ENCODE measurements around the gene CAMSAP1.

CAMSAP1 gene

GRCh38 chr9:135789838-135790291 is 117.5 kb downstream of the CAMSAP1 start:
- DNase-seq: no peak

DNA sequence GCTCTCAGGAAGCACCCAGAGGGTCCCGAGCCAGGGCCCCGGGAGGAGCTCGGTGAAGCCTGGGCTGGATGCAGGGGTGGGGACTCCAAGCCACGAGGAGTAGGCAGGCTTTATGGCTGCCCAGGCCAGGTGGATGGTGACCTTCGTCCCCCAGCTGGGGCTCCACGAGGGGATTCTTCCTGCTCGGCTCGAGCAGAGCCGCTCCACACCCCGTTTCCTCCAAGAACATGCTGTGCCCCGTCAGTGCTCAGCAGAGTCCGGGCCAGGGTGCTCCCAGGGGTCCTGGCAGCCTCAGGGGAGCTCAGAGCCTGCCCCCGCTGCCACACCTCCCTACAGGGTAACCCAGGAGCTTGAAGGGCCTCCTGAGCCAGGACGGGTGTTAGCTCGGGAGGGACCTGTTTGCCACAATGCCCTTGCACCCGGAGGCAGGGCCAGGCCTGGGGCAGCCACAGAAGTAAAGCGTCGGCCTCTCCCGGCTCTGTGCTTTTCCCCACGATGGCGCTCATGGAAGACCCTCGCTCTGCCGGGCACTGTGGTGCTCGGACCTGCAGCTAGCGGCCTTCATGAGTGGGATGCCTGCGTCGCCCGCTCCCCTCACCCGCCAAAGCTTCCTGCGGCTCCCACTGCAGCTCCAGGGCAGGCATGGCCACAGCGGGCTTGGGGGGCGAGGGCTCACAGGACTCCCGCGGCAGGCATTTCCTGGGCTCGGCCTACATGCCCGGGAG is 118.6 kb downstream of the CAMSAP1 start:
- no peak for DNase-seq

DNA sequence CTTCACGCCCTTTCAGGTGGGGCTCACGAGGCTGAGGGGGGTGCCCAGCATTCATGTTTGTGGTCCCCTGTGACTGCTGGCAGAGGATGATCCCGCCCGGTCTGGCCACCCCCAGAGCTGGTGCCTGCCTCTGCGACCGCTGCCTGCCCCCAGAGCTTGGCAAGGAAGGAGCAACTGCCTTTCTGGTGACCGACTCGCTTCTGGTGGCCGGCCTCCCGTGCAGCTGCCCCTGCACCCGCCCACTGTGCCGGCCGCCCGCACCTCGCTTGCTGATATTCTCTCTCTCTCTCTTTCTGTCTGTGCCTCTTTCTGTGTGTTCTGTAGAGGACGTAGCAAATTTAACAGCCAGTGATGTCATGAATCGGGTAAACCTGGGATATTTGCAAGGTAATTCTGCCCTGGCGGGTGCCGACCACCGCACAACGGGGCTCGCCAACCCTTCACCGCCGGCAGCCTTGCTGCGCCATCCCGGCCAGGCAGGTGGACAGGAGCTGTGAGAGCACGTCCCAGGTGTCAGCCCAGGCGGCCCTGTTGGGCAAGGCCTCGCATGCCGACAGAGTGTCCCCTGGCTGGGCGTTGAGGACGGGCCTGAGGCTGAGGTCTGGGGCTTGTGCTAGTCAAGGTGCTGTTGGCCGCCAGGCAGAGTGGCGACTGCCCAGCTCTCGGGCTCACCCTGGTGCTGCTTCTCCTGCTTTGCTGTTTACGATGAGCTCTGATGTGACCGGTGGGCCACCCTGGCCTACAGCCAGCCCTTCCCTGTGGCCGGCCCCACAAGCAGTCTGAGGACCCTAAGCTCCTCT is 119.4 kb downstream of the CAMSAP1 start:
- no peak for DNase-seq

DNA sequence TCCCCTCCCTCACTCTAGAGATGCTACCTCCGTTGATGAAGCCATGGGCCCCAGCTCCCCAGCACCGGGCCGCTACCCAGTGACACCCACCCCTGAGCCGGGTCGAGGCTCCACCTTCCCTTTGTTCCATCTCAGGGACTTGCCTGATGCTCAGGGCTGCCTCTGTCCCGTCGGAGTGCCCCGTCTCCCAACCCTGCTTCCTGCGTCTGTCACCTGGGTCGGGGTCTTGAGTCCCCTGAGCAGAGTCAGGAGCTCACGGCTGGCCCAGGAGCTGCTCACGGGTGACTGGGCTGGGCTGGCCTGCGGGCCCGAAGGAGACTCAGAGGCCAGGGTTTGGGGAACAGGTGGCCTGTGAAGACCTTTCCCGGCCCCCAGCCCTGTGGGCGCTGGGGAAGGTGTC is 120.0 kb downstream of the CAMSAP1 start:
- no peak for DNase-seq

DNA sequence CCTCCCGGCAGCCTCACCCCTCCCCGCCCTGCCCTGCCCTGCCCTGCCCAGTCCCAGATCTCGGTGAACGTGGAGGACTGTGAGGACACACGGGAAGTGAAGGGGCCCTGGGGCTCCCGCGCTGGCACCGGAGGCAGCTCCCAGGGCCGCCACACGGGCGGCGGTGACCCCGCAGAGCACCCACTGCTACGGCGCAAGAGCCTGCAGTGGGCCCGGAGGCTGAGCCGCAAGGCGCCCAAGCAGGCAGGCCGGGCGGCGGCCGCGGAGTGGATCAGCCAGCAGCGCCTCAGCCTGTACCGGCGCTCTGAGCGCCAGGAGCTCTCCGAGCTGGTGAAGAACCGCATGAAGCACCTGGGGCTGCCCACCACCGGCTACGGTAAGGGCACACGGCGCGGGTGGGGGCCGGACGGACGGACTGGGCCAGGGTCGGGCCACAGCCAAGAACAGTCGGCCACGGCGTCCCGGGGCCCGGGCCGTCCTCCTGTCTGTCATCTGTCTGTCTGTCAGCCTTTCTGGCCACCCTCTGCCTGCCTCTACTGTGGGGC is 121.1 kb downstream of the CAMSAP1 start:
- no peak for DNase-seq

DNA sequence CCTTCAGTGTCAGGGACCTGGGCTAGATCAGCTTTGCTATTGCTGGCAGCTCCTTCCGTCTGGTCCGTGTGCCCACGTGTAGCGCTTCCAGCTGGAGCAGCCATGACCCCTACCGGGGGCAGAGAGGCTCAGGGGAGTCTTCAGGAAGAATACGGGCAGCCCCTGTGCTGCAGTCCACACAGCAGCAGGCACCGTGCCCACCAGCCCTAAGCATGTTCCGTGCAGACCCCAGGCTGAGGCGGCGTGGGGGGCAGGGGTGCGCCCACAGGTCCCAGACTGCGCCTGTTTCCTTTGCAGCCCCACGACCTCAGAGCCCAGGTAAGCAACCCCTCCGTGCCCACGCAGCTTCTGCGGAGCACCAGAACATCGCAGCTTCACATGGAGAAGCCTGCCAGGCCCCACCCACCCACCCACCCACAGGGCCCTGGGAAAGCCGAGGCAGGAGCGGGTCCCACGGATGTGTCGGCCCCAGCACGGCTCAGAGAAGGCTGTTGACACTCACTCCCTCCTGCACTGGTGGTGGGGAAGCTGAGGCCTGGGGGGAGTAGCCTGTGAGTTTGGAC is 122.3 kb downstream of the CAMSAP1 start:
- DNase-seq: no peak

GRCh38 chr9:135783540-135784245 is 123.7 kb downstream of the CAMSAP1 start:
- DNase-seq: no peak

DNA sequence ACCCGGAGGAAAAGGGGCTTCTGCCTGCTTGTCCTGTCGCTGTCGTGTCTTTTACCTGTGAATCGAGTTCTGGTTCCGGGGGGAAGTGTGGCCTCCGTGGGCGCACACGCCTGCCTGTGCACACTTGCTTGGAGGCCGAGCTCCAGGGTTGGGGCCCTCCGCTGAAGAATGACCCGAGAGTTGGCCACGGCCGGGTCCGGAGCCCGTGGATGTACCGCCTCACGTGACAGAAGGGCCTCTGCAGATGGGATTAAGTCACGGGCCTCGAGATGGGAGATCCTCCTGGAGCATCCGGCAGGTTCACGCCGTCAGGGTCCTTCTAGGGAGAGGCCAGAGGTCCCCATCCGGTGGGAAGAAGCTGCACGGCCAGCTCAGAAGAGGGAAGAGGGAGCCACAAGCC is 124.4 kb downstream of the CAMSAP1 start:
- no peak for DNase-seq

DNA sequence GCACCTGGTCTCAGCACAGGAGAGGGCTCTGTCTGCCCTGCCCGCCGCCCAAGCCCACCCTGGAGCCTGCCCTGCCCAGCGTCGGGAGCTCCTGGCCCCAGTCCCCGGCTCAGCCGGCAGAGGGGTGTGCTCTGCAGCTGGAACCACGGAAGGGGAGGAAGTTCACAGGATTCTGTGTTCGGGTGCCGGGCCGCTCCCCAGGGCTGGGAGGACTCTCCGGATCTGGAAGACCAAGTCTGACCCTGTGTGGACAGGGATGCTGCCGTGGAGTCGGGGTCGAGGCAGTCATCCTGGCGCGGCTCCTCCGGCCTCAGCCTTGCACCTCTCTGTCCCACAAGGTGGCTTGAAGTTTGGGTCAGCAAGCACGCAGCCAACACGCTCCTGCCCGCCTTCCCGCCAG is 126.7 kb downstream of the CAMSAP1 start:
- no peak for DNase-seq

DNA sequence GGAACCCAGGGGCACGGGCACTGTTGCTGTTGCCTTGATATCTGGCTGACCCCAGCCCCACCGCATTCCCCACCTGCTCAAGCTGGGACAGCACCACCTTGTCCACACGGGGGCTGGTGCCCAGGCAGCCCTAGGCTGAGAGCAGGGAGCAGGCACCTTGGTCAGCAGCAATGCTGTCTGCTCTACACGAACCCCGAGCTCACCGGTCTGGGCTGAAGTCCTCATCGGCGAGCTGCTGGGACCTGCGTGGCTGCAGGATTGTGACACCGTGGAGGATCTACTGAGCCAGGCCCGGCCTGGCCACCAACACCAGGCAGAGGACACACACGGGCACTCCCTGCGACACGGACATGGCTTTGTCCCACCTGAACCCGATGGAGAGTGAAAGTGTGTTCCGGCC is 127.3 kb downstream of the CAMSAP1 start:
- no peak for DNase-seq

GRCh38 chr9:135779571-135779970 is 127.8 kb downstream of the CAMSAP1 start:
- no peak for DNase-seq

GRCh38 chr9:135778421-135778820 is 128.9 kb downstream of the CAMSAP1 start:
- DNase-seq: no peak

- DNase-seq: no peak
Observed at GRCh38 chr9:135777623-135778177, 129.6 kb downstream of the CAMSAP1 start.

- no peak for DNase-seq
Observed at GRCh38 chr9:135776893-135777622, 130.3 kb downstream of the CAMSAP1 start.

- DNase-seq: no peak
Observed at GRCh38 chr9:135775911-135776310, 131.4 kb downstream of the CAMSAP1 start.

DNA sequence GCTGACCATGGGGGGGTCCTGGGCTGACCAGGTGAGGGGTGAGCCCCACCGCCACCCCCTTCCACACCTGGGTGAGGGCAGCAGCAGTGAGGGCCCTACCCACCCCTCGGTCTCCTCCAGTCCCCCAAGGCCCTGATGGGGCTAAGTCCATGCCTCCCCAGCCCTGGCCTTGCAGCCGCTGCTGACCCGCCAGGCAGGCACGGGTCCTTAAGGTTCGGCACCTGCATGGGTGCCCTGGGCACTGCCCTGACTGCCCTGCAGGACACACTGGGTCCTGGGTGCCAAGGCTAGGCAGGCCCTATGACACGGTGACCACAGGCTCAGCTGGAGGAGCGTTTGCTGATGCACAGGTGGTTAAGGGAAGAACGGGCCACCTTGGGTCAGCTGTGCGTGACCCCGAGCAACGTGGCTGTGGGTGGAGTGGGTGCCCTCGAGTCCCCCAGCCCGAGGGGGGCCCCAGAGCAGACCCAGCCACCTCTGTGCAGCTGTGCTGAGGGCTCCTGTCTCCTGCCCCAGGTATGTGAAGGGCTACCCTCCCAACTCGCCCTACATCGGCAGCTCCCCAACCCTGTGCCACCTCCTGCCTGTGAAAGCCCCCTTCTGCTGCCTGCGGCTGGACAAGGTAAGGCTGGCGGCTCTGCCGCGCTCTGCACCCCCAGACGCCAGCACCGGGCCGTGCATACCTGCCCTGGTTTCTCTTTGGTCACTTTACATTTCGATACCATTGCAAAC is 132.4 kb downstream of the CAMSAP1 start:
- no peak for DNase-seq

DNA sequence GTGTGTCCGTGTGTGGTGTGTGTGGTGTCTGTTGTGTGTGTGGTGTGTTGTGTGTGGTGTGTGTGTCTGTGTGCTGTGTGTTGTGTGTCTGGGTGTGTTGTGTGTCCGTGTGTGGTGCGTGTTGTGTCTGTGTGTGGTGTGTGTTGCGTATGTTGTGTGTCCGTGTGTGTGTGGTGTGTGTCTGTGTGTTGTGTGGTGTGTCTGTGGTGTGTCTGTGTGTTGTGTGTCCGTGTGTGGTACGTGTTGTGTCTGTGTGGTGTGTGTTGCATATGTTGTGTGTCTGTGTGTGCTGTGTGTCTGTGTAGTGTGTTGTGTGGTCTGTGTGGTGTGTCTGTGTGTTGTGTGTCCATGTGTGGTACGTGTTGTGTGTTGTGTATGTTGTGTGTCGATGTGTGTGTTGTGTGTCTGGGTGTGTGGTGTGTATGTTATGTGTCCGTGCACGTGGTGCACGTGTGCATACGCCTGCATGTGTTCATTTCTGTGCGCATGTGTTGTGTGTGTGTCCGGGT is 133.1 kb downstream of the CAMSAP1 start:
- no peak for DNase-seq

- DNase-seq: no peak
Observed at GRCh38 chr9:135773530-135774238, 133.7 kb downstream of the CAMSAP1 start.

- no peak for DNase-seq
Observed at GRCh38 chr9:135772702-135773493, 134.4 kb downstream of the CAMSAP1 start.

Measured in central memory CD4-positive, alpha-beta T cell (primary cell).